HepG2 (cell line): ENCODE measurements around the gene RBM23. TPM values are rescaled to one million over a fixed set of nuclear protein-coding genes. Genes with fewer than 3 reads are reported as not detected.

ENCODE experiments used
- ATAC-seq: fragments of 200-7000 bp; cut with Tn5 transposase; 3 replicates; pipeline ENCODE4 v1.9.1; 2020; ENCODE audit warnings: mild to moderate bottlenecking, moderate library complexity
- BruUV-seq: library from RNA; stranded (reverse); fragments of 400-500 nt; replicated peaks from 2 replicates; lab custom pipeline; 2021; lab: Mats Ljungman, UMichigan
- CTCF ChIA-PET: fragments of 300-600 bp; formaldehyde crosslinking; extraction: SDS; loops from one replicate; lab custom pipeline; 2021; ENCODE audit warnings: low total read pairs, inconsistent platforms, low intra/inter-chr PET ratio; lab: Yijun Ruan, JAX
- POLR2A ChIA-PET: fragments of 350-600 bp; sonication (Branson Sonifier 250); formaldehyde crosslinking; loops from one replicate; lab custom pipeline; 2020; ENCODE audit warnings: antibody characterized with exemption, inconsistent platforms; lab: Yijun Ruan, JAX
- DNase-seq: peaks from one replicate; pipeline ENCODE4 v3.0.0-alpha.2; 2015; ENCODE audit warnings: low spot score
- FAIRE-seq: peaks from 3 replicates; lab custom pipeline; 2011; peaks lifted over from hg19 to GRCh38; lab: Jason Lieb, UNC
- H2AFZ ChIP-seq: one replicate; pipeline ENCODE4 v1.6.1; 2011; ENCODE audit warnings: low read length, inconsistent platforms
- H3K27ac ChIP-seq: fragments of 300-600 bp; 3 replicates; pipeline ENCODE4 v1.8.0; 2011; ENCODE audit warnings: mixed run types, mild to moderate bottlenecking, mixed read lengths, low read length, inconsistent platforms; ENCODE audit not compliant: insufficient read depth; ENCODE audit errors: extremely low read length
- H3K27me3 ChIP-seq, 2 experiments: fragments of 200-600 bp in 1 of 2; 2 replicates in 1 of 2; 3 replicates in 1 of 2; pipeline versions ENCODE4 v1.6.0 to v1.8.0; 2011; ENCODE audit warnings: low read length in 2 of 2, mild to moderate bottlenecking in 2 of 2, moderate library complexity in 2 of 2, inconsistent platforms in 1 of 2; ENCODE audit not compliant: insufficient read depth in 2 of 2, control insufficient read depth in 1 of 2
- H3K36me3 ChIP-seq, 2 experiments: fragments of 200-600 bp in 1 of 2; replicated peaks in 1 of 2; 2 replicates in 1 of 2; 3 replicates in 1 of 2; pipeline versions ENCODE4 v1.5.1 to v1.8.0; 2011; ENCODE audit warnings: low read length in 2 of 2, inconsistent platforms in 1 of 2; ENCODE audit not compliant: insufficient read depth in 2 of 2, control insufficient read depth in 1 of 2
- H3K4me1 ChIP-seq: 2 replicates; pipeline ENCODE4 v1.5.1; 2012; ENCODE audit warnings: low read length, inconsistent platforms; ENCODE audit not compliant: insufficient read depth
- H3K4me2 ChIP-seq: 2 replicates; pipeline ENCODE4 v1.6.0; 2011; ENCODE audit warnings: low read depth, low read length, inconsistent platforms
- H3K4me3 ChIP-seq, 3 experiments: fragments of 200-600 bp in 1 of 3; sonication (generic), shearing (Covaris generic) in 1 of 3; replicated peaks in 1 of 3; 2 replicates each; pipeline ENCODE4 v1.5.1; 2011 to 2016; ENCODE audit warnings: low read length in 3 of 3, inconsistent platforms in 2 of 3, low read depth in 2 of 3, mild to moderate bottlenecking in 2 of 3, control low read depth in 1 of 3, mixed read lengths in 1 of 3; ENCODE audit not compliant: insufficient read depth in 1 of 3
- H3K79me2 ChIP-seq: one replicate; pipeline ENCODE4 v1.6.1; 2011; ENCODE audit warnings: low read length, inconsistent platforms; ENCODE audit not compliant: insufficient read depth
- H3K9ac ChIP-seq: 2 replicates; pipeline ENCODE4 v1.6.0; 2011; ENCODE audit warnings: mild to moderate bottlenecking, low read depth, low read length, inconsistent platforms; ENCODE audit not compliant: insufficient read depth
- H3K9me3 ChIP-seq: 2 replicates; pipeline ENCODE4 v1.5.1; 2012; ENCODE audit warnings: mild to moderate bottlenecking, low read length
- H4K20me1 ChIP-seq: 2 replicates; pipeline ENCODE4 v1.6.0; 2011; ENCODE audit warnings: inconsistent platforms, mild to moderate bottlenecking, low read length, moderate library complexity; ENCODE audit not compliant: insufficient read depth
- HNRNPL ChIP-seq: fragments of 200-400 bp; formaldehyde crosslinking; IDR thresholded peaks from 2 replicates; pipeline ENCODE4 v1.6.1; 2017; ENCODE audit warnings: mild to moderate bottlenecking, low read depth, low read length
- KMT2B ChIP-seq: IDR thresholded peaks from 2 replicates; pipeline ENCODE4 v1.6.1; 2016; ENCODE audit warnings: missing genetic modification reagents, missing compliant biosample characterization
- ONECUT2 ChIP-seq: sonication (generic); formaldehyde crosslinking; IDR thresholded peaks from 2 replicates; pipeline ENCODE4 v1.4.0; 2020; ENCODE audit warnings: missing genetic modification reagents
- SUZ12 ChIP-seq: fragments of 150-350 bp; IDR thresholded peaks from 2 replicates; pipeline ENCODE4 v1.6.1; 2014; ENCODE audit warnings: low read depth, low read length
- ZFAT ChIP-seq: sonication (generic); formaldehyde crosslinking; conservative IDR thresholded peaks from 2 replicates; pipeline ENCODE4 v1.8.1; 2023; ENCODE audit warnings: missing genetic modification reagents, inconsistent platforms
- ZIK1 ChIP-seq: sonication (generic); formaldehyde crosslinking; IDR thresholded peaks from 2 replicates; pipeline ENCODE4 v1.5.0; 2020; ENCODE audit warnings: mild to moderate bottlenecking, low read depth, missing genetic modification reagents, borderline replicate concordance
- ZNF12 ChIP-seq: sonication (generic); formaldehyde crosslinking; IDR thresholded peaks from 2 replicates; pipeline ENCODE4 v1.5.0; 2020; ENCODE audit warnings: missing genetic modification reagents
- ZNF550 ChIP-seq: sonication (generic); formaldehyde crosslinking; IDR thresholded peaks from 2 replicates; pipeline ENCODE4 v1.4.0; 2020; ENCODE audit warnings: mild to moderate bottlenecking, missing genetic modification reagents, borderline replicate concordance
- ZNF776 ChIP-seq: sonication (generic); formaldehyde crosslinking; IDR thresholded peaks from 2 replicates; pipeline ENCODE4 v1.4.0; 2020; ENCODE audit warnings: mild to moderate bottlenecking, missing genetic modification reagents
- ZZZ3 ChIP-seq: sonication (generic); formaldehyde crosslinking; IDR thresholded peaks from 2 replicates; pipeline ENCODE4 v1.4.0; 2020; ENCODE audit warnings: missing genetic modification reagents, mild to moderate bottlenecking, borderline replicate concordance
- WGBS: methylation state at CpG from one replicate; pipeline ENCODE4 v1.1.6; 2017; ENCODE audit warnings: low lambda C conversion rate; 5-methylcytosine and 5-hydroxymethylcytosine counted together
- in situ Hi-C: cut with HindIII; loops from 2 replicates; pipeline ENCODE4 v1.10.0; 2017; ENCODE audit warnings: low pct_unique_long_range_greater_than_20kb; ENCODE audit not compliant: extremely low pct_ligation_motif_present
- intact Hi-C: fragments of 100-400 bp; cut with micrococcal nuclease; formaldehyde crosslinking; loops from one replicate; pipeline ENCODE4 v1.10.0; 2022; ENCODE audit not compliant: unreplicated experiment
- polyA plus RNA-seq, 8 experiments: library from polyadenylated mRNA; depleted of rRNA in 3 of 8; stranded (reverse) in 7 of 8; unstranded in 1 of 8; fragments of >200 nt; fragmentation: Illumina TruSeq in 4 of 8; extraction: Trizol in 4 of 8; gene quantifications; 2 replicates each; pipeline versions ENCODE4 v1.2.1 to v1.2.3, GENCODE V29; 2011 to 2016; ENCODE audit warnings: low read depth in 4 of 8, missing spikeins in 1 of 8, mixed read lengths in 1 of 8; ENCODE audit not compliant: insufficient read depth in 1 of 8
- total RNA-seq, 5 experiments: library from RNA; depleted of rRNA; stranded (reverse); fragments of >200 nt; fragmentation: Illumina TruSeq; extraction: Trizol; gene quantifications; 2 replicates each; pipeline ENCODE4 v1.2.3, GENCODE V29; 2016; ENCODE audit warnings: low read depth in 1 of 5
- TF ChIP-seq, protein P1 (sequence below): sonication (generic); formaldehyde crosslinking; IDR thresholded peaks from 2 replicates; pipeline ENCODE4 v1.5.1; 2020; ENCODE audit warnings: mild to moderate bottlenecking, moderate library complexity, missing genetic modification reagents
- TF ChIP-seq, protein P2 (sequence below): IDR thresholded peaks from 2 replicates; pipeline ENCODE4 v1.6.1; 2016; ENCODE audit warnings: mild to moderate bottlenecking, missing biosample characterization, missing genetic modification reagents
- TF ChIP-seq, protein P3 (sequence below): sonication (generic); formaldehyde crosslinking; IDR thresholded peaks from 2 replicates; pipeline ENCODE4 v1.5.1; 2020; ENCODE audit warnings: missing genetic modification reagents, mild to moderate bottlenecking, borderline replicate concordance
- TF ChIP-seq, protein P4 (sequence below): sonication (generic); formaldehyde crosslinking; IDR thresholded peaks from 2 replicates; pipeline ENCODE4 v1.4.0; 2020; ENCODE audit warnings: mild to moderate bottlenecking, missing genetic modification reagents, borderline replicate concordance
- TF ChIP-seq, protein P5 (sequence below): sonication (generic); formaldehyde crosslinking; conservative IDR thresholded peaks from 2 replicates; pipeline ENCODE4 v1.8.0; 2022; ENCODE audit warnings: mild to moderate bottlenecking, moderate library complexity, missing genetic modification reagents

RBM23 gene
- total and polyA plus RNA-seq, 2 of the 13 experiments (the other 11 are each of a cell fraction or from before 2014, with no cell fraction given) = 1.5 to 2.1 TPM

DNA sequence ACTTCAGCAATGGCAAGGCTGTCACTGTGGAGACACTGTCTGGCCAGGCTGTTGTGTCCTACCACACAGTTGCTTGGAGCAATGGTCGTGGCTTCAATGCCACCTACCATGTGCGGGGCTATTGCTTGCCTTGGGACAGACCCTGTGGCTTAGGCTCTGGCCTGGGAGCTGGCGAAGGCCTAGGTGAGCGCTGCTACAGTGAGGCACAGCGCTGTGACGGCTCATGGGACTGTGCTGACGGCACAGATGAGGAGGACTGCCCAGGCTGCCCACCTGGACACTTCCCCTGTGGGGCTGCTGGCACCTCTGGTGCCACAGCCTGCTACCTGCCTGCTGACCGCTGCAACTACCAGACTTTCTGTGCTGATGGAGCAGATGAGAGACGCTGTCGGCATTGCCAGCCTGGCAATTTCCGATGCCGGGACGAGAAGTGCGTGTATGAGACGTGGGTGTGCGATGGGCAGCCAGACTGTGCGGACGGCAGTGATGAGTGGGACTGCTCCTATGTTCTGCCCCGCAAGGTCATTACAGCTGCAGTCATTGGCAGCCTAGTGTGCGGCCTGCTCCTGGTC lies 43.1 kb downstream of the RBM23 start:
- Histone ChIP-seq H3K9me3 (no peaks in the 10 kb centered on the region), H3K36me3 (peaks cover 14% of the 10 kb centered on the region in 2 experiments; a peak in 4 of 5 replicates), H3K9ac (no peak overlapping the region), H3K79me2 (no peaks in the 10 kb centered on the region), H3K27me3 (no peaks in the 10 kb centered on the region; a peak in 1 of 5 replicates), H4K20me1 (no peaks in the 10 kb centered on the region; the same call in 1 of the 2 replicates), H3K4me2 (no peak overlapping the region), H3K4me1 (peaks cover 27% of the 10 kb centered on the region), H3K27ac (no peak overlapping the region), H2AFZ (no peak overlapping the region), H3K4me3 (no peak overlapping the region)
- ChIA-PET POLR2A (no interaction called here), CTCF (no interaction called here)
- intact Hi-C loops (no loop called here), in situ Hi-C loops (no loop called here)
- 96% methylated on average over 20 of the region's 20 CpGs for WGBS
- BruUV-seq = no TSS peak
- ATAC-seq (no peak), FAIRE-seq (no peak), DNase-seq (no peak)
- TF ChIP-seq ONECUT2 (CRISPR knock-in tag) (no peak), ZFAT (CRISPR knock-in tag) (no peak), ZNF12 (no peak), ZIK1 (CRISPR knock-in tag) (no peak), HNRNPL (0 out of 2 replicates have a peak, but pooled peaks have one; percentile 2), ZNF776 (CRISPR knock-in tag) (peak; percentile 30; the same call in 1 of the 2 replicates), SUZ12 (no peak), ZZZ3 (CRISPR knock-in tag) (no peak), KMT2B (CRISPR knock-in tag) (no peak), ZNF550 (CRISPR knock-in tag) (no peak; the same call in 1 of the 2 replicates)
- TF ChIP-seq, protein P1, sequence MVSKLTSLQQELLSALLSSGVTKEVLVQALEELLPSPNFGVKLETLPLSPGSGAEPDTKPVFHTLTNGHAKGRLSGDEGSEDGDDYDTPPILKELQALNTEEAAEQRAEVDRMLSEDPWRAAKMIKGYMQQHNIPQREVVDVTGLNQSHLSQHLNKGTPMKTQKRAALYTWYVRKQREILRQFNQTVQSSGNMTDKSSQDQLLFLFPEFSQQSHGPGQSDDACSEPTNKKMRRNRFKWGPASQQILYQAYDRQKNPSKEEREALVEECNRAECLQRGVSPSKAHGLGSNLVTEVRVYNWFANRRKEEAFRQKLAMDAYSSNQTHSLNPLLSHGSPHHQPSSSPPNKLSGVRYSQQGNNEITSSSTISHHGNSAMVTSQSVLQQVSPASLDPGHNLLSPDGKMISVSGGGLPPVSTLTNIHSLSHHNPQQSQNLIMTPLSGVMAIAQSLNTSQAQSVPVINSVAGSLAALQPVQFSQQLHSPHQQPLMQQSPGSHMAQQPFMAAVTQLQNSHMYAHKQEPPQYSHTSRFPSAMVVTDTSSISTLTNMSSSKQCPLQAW (CRISPR knock-in tag) = no peak
- TF ChIP-seq, protein P2, sequence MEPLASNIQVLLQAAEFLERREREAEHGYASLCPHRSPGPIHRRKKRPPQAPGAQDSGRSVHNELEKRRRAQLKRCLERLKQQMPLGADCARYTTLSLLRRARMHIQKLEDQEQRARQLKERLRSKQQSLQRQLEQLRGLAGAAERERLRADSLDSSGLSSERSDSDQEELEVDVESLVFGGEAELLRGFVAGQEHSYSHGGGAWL (CRISPR knock-in tag) = 0 out of 2 replicates have a peak, but pooled peaks have one; percentile 18
- TF ChIP-seq, protein P3, sequence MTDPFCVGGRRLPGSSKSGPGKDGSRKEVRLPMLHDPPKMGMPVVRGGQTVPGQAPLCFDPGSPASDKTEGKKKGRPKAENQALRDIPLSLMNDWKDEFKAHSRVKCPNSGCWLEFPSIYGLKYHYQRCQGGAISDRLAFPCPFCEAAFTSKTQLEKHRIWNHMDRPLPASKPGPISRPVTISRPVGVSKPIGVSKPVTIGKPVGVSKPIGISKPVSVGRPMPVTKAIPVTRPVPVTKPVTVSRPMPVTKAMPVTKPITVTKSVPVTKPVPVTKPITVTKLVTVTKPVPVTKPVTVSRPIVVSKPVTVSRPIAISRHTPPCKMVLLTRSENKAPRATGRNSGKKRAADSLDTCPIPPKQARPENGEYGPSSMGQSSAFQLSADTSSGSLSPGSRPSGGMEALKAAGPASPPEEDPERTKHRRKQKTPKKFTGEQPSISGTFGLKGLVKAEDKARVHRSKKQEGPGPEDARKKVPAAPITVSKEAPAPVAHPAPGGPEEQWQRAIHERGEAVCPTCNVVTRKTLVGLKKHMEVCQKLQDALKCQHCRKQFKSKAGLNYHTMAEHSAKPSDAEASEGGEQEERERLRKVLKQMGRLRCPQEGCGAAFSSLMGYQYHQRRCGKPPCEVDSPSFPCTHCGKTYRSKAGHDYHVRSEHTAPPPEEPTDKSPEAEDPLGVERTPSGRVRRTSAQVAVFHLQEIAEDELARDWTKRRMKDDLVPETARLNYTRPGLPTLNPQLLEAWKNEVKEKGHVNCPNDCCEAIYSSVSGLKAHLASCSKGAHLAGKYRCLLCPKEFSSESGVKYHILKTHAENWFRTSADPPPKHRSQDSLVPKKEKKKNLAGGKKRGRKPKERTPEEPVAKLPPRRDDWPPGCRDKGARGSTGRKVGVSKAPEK = no peak
- TF ChIP-seq, protein P4, sequence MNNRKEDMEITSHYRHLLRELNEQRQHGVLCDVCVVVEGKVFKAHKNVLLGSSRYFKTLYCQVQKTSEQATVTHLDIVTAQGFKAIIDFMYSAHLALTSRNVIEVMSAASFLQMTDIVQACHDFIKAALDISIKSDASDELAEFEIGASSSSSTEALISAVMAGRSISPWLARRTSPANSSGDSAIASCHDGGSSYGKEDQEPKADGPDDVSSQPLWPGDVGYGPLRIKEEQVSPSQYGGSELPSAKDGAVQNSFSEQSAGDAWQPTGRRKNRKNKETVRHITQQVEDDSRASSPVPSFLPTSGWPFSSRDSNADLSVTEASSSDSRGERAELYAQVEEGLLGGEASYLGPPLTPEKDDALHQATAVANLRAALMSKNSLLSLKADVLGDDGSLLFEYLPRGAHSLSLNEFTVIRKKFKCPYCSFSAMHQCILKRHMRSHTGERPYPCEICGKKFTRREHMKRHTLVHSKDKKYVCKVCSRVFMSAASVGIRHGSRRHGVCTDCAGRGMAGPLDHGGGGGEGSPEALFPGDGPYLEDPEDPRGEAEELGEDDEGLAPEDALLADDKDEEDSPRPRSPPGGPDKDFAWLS (CRISPR knock-in tag) = no peak
- TF ChIP-seq, protein P5, sequence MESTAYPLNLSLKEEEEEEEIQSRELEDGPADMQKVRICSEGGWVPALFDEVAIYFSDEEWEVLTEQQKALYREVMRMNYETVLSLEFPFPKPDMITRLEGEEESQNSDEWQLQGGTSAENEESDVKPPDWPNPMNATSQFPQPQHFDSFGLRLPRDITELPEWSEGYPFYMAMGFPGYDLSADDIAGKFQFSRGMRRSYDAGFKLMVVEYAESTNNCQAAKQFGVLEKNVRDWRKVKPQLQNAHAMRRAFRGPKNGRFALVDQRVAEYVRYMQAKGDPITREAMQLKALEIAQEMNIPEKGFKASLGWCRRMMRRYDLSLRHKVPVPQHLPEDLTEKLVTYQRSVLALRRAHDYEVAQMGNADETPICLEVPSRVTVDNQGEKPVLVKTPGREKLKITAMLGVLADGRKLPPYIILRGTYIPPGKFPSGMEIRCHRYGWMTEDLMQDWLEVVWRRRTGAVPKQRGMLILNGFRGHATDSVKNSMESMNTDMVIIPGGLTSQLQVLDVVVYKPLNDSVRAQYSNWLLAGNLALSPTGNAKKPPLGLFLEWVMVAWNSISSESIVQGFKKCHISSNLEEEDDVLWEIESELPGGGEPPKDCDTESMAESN (CRISPR knock-in tag) = no peak
